ENCODE results near the gene GLIS1. TPM values are rescaled to one million over a fixed set of nuclear protein-coding genes. Genes with fewer than 3 reads are reported as not detected.

The GLIS1 gene
- total and polyA plus RNA-seq, 2 experiments from 2014 or later, result 0.13 to 1.3 TPM

DNA sequence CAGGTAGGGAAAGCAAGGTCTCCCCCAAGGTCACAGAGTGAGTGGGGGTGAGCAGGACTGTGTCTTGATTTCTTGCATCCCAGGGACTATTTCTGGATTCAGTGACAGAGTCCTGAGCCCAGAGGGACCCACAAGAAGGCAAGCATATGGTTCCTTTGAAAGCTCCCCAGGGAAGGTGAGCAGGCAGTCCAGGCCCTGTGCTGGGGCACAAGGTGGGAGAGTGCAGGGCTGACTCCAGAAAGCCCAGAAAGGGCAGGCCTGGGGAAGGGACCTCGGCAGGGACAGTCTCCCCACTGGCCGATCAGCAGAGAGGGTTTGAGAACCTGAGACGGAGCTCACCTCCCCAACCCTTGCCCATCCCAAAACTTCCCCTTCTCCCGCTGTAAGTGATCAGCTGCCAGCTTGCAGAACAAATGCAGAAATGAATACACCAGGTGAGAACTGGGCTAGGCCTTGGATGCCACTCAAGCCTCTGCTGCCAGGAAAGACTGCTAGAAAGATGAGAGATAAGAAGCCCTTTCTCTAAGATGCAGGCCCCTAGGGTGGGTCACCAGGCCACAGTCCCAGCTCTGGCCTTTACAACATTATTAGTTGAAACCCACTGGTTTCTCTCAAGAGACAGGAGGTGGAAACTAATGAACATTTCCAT, 121.0 kb downstream of the GLIS1 start:
- no peak for DNase-seq (ENCODE audit: low spot score)
- Histone ChIP-seq H3K27me3 (no peaks in the 10 kb centered on the region), H2AFZ (no peak overlapping the region), H3K79me2 (no peaks in the 10 kb centered on the region), H3K4me3 (no peak overlapping the region), H3K4me2 (no peak overlapping the region), H3K4me1 (ENCODE audit: insufficient read depth) (no peaks in the 10 kb centered on the region), H3K27ac (no peak overlapping the region), H4K20me1 (ENCODE audit: insufficient read depth, poor library complexity, severe bottlenecking) (no peaks in the 10 kb centered on the region), H3K9me2 (replicated peaks; ENCODE audit: insufficient read depth) (no peaks in the 10 kb centered on the region), H3K36me3 (replicated peaks; ENCODE audit: insufficient read depth, low read depth) (no peaks in the 10 kb centered on the region), H3K9me3 (ENCODE audit: low read depth) (no peaks in the 10 kb centered on the region)
- TF ChIP-seq EZH2 (IDR thresholded peaks at IDR 0.05; ENCODE audit: borderline replicate concordance) (no peak), EZH2phosphoT487 (IDR thresholded peaks at IDR 0.05; ENCODE audit: low read depth, severe bottlenecking, unreplicated experiment) (no peak)
- TF ChIP-seq, protein P1, sequence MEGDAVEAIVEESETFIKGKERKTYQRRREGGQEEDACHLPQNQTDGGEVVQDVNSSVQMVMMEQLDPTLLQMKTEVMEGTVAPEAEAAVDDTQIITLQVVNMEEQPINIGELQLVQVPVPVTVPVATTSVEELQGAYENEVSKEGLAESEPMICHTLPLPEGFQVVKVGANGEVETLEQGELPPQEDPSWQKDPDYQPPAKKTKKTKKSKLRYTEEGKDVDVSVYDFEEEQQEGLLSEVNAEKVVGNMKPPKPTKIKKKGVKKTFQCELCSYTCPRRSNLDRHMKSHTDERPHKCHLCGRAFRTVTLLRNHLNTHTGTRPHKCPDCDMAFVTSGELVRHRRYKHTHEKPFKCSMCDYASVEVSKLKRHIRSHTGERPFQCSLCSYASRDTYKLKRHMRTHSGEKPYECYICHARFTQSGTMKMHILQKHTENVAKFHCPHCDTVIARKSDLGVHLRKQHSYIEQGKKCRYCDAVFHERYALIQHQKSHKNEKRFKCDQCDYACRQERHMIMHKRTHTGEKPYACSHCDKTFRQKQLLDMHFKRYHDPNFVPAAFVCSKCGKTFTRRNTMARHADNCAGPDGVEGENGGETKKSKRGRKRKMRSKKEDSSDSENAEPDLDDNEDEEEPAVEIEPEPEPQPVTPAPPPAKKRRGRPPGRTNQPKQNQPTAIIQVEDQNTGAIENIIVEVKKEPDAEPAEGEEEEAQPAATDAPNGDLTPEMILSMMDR (IDR thresholded peaks at IDR 0.05; ENCODE audit: poor library complexity), result no peak
- 98% methylated on average over 4 of the region's 4 CpGs for WGBS (ENCODE audit: low lambda C conversion rate, missing lambda C conversion rate)

DNA sequence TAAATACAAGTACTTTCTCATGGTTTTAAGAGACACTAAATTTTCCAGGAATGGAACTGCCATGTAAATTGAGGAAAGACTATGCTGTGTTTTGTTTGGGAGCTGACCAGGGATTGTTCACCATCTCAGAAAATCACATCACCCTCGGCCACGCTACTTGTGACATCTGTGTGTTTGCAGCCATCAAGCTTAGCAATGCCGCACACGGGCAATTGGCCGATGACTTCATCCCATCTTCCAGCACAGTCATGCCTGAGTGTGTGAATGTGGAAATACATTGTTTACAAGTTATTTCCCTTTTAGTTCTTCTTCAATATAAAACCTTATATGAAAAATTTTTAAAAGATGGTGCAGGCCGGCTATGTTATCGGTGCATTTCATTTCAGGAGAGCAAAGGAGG, 121.6 kb downstream of the GLIS1 start:
- TF ChIP-seq EZH2phosphoT487 (IDR thresholded peaks at IDR 0.05; ENCODE audit: low read depth, severe bottlenecking, unreplicated experiment), result no peak
- TF ChIP-seq EZH2 (IDR thresholded peaks at IDR 0.05; ENCODE audit: borderline replicate concordance), result no peak
- TF ChIP-seq, protein P1 (IDR thresholded peaks at IDR 0.05; ENCODE audit: poor library complexity), result no peak
- no peaks in the 10 kb centered on the region for H3K27me3 ChIP-seq
- WGBS (ENCODE audit: low lambda C conversion rate, missing lambda C conversion rate), result 91% methylated on average over 7 of the region's 7 CpGs
- no peaks in the 10 kb centered on the region for H3K4me1 ChIP-seq (ENCODE audit: insufficient read depth)
- H3K4me3 ChIP-seq, result no peak overlapping the region
- H2AFZ ChIP-seq, result no peak overlapping the region
- no peak overlapping the region for H3K4me2 ChIP-seq
- H3K9me3 ChIP-seq (ENCODE audit: low read depth), result no peaks in the 10 kb centered on the region
- DNase-seq (ENCODE audit: low spot score), result no peak
- H3K27ac ChIP-seq, result no peak overlapping the region
- H4K20me1 ChIP-seq (ENCODE audit: insufficient read depth, poor library complexity, severe bottlenecking), result no peaks in the 10 kb centered on the region
- no peaks in the 10 kb centered on the region for H3K36me3 ChIP-seq (replicated peaks; ENCODE audit: insufficient read depth, low read depth)
- H3K9me2 ChIP-seq (replicated peaks; ENCODE audit: insufficient read depth), result no peaks in the 10 kb centered on the region
- H3K79me2 ChIP-seq, result no peaks in the 10 kb centered on the region

DNA sequence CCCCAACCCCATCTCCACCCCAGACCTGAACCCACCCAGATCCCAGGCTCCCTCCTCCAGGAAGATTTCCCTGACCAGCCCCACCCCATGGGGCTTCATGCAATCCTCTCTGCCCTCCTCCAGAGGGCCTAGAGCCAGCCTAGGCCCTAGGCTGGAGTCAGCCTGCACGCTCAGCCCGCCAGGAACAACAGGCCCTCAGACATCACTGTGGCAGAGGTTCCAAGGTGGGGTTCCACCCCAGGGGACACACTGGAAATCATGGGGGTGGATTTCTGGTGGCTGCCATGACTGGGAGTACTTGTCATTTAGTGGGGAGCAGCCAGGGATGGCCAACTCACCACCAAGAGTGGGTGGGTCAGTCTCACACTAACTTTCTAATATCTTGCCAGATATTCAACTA, 122.0 kb downstream of the GLIS1 start:
- Histone ChIP-seq H3K4me3 (no peak overlapping the region), H2AFZ (no peak overlapping the region), H3K4me1 (ENCODE audit: insufficient read depth) (no peaks in the 10 kb centered on the region), H3K36me3 (replicated peaks; ENCODE audit: insufficient read depth, low read depth) (no peaks in the 10 kb centered on the region), H3K9me2 (replicated peaks; ENCODE audit: insufficient read depth) (no peaks in the 10 kb centered on the region), H3K4me2 (no peak overlapping the region), H4K20me1 (ENCODE audit: insufficient read depth, poor library complexity, severe bottlenecking) (no peaks in the 10 kb centered on the region), H3K27ac (no peak overlapping the region), H3K27me3 (no peaks in the 10 kb centered on the region), H3K9me3 (ENCODE audit: low read depth) (no peaks in the 10 kb centered on the region), H3K79me2 (no peaks in the 10 kb centered on the region)
- TF ChIP-seq, protein P1 (IDR thresholded peaks at IDR 0.05; ENCODE audit: poor library complexity), result no peak
- TF ChIP-seq EZH2 (IDR thresholded peaks at IDR 0.05; ENCODE audit: borderline replicate concordance) (no peak), EZH2phosphoT487 (IDR thresholded peaks at IDR 0.05; ENCODE audit: low read depth, severe bottlenecking, unreplicated experiment) (no peak)
- no peak for DNase-seq (ENCODE audit: low spot score)
- WGBS (ENCODE audit: low lambda C conversion rate, missing lambda C conversion rate), result 97% methylated on average over 2 of the region's 2 CpGs
